Choroid plexus epithelial cell (primary cell): Measurements from ENCODE around the gene CAPG.

Experiments
- DNase-seq: peaks from one replicate; pipeline ENCODE4 v3.0.0-alpha.2; 2010; ENCODE audit warnings: low read depth
- H3K4me3 ChIP-seq: 2 replicates; pipeline ENCODE4 v1.5.1; 2011; ENCODE audit warnings: low read depth, mild to moderate bottlenecking, control low read depth, low read length, moderate library complexity
- TF ChIP-seq, protein P1 (sequence below): conservative IDR thresholded peaks from 2 replicates; pipeline ENCODE4 v1.5.1; 2011; ENCODE audit warnings: low read depth, mild to moderate bottlenecking, control low read depth, inconsistent platforms, low read length, moderate library complexity

The CAPG gene

DNA sequence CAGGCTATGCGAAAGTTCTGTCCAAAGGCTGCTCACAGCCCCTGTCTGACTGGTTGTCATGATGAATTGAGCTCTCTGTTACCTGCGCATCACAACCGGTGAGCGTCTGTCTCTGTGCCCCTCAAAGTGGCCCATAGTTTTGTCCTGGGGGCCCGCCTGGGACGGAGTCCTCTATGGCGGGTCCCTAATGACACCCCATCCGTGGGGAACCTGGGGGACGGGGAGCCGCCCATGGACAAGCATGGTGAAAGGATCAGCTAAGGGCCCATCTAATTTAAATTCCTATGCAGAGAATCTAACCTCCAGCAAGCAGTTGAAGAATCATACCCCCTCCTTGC, 55.1 kb downstream of the CAPG start:
- DNase-seq, result peak; percentile 12

DNA sequence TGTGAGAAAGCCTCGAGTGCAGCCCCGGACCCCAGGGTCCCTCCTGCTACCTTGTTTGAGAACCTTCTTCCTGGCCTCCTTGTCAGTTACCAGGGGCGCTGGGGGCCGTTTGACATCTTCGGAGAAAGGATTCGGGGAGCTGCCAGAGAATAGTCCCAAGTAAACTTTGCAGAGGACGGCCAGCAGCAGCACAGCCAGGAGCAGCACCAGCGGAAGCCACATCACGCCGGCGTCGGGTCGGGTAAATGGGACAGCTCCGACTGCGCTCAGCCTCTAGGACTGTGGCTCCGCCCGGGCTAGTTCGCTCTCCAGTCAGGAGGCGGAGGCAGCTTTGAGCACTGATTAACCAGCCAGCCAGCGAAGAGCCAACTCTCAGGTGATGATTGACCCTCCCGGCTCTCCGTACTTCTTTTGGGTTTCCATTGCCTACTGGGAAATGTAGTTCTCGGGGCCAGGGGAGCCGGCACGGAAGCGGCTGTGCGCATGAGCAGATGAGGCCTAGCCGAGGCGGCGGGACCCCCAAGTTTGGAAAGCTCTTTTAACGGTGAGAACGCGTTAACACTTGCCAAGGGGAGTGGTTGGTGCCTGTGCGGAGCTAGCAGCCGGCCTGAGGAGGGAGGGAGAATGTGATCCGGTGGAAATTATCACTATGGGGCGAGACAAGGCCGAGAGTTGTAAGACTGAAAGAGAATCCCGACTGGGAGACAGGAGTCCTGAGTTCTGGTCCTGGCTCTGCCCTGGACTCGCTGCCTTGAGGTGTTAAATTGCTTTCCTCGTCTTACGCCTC, 55.7 kb downstream of the CAPG start, which contains the start of the genes ELMOD3 and RETSAT:
TSS of gene ELMOD3 (plus strand) at position 484 of the 787 bp plus-strand sequence. CDS start 2,430 bp downstream, outside the sequence.
TSS of gene RETSAT (minus strand) at position 243 of the 787 bp plus-strand sequence. CDS start at position 222, 21 bp downstream.
- H3K4me3 ChIP-seq, result peak within 1 kb of the TSS; percentile 98
- DNase-seq, result peak; percentile 100
- TF ChIP-seq, protein P1, sequence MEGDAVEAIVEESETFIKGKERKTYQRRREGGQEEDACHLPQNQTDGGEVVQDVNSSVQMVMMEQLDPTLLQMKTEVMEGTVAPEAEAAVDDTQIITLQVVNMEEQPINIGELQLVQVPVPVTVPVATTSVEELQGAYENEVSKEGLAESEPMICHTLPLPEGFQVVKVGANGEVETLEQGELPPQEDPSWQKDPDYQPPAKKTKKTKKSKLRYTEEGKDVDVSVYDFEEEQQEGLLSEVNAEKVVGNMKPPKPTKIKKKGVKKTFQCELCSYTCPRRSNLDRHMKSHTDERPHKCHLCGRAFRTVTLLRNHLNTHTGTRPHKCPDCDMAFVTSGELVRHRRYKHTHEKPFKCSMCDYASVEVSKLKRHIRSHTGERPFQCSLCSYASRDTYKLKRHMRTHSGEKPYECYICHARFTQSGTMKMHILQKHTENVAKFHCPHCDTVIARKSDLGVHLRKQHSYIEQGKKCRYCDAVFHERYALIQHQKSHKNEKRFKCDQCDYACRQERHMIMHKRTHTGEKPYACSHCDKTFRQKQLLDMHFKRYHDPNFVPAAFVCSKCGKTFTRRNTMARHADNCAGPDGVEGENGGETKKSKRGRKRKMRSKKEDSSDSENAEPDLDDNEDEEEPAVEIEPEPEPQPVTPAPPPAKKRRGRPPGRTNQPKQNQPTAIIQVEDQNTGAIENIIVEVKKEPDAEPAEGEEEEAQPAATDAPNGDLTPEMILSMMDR, result no peak

More for the DNA sequence above, 55.1 kb downstream of the CAPG start:
- peak overlapping the region; percentile 98 for H3K4me3 ChIP-seq
- TF ChIP-seq, protein P1, result no peak

DNA sequence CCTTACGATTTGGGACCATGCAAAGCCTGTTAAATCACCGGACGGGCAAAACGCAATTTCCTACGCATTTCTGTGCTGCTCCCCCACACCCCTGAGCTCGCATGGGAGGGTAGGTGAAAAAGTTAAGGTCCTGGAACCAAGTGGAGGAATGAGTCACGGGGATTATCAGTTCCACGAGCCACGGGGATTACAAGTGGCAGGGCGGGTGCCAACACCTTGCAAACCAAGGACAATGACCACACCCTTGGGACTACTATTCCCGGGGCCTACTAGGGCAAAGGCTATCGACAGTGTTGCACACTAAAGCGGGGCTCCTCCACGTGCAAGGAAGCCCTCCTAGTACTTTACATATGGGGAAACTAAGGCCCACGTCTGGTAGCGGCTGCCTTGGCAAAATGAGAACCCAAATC, 56.3 kb downstream of the CAPG start:
- peak; percentile 4 for DNase-seq
- TF ChIP-seq, protein P1, result no peak
- H3K4me3 ChIP-seq, result peak overlapping the region; percentile 98

DNA sequence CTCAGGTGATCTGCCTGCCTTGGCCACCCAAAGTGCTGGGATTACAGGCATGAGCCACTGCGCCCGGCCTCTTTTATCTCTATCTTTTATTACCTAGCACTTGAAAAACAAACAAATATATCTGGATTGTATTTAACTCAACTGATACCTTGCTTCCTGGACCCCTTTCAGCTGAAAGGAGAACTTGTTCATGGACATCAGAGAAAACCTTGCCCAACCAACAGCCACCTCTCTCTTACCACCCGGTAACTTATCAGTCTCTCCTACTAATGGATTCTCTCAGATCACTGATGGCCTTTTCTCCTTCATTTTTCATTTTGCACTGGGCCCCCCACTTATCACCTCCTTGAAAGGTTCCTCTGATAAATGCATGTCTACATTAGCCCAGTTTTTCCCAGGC, 62.6 kb downstream of the CAPG start:
- no peak for DNase-seq
- H3K4me3 ChIP-seq, result no peak overlapping the region
- TF ChIP-seq, protein P1, result no peak
